GM18909 (cell line): ENCODE data around the gene STX1B.
"Not testable (repeated sequence)": the region's sequence is repeated elsewhere in the genome, so short reads cannot be mapped to it uniquely, and the experiment has no call there.

Experiments used
- ATAC-seq: cut with Tn5 transposase; IDR thresholded peaks from one replicate; pipeline ENCODE4 v1.9.1; 2021; ENCODE audit warnings: mild to moderate bottlenecking; ENCODE audit not compliant: unreplicated experiment, poor library complexity

Gene STX1B

DNA sequence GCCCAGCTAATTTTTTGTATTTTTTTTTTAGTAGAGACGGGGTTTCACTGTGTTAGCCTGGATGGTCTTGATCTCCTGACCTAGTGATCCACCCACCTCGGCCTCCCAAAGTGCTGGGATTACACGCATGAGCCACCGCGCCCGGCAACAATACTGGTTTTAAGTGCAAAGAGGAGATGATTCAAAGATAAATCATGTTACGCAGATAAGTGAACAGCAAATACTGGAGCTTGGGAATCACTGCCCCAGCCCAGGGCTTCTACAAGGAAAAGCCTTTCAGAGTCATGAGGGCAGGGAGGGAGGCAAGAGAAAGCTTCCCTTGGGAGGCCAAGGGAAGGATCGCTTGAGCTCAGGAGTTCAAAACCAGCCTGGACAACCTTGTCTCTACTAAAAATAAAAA lies 70.9 kb downstream of the STX1B start:
- not testable (repeated sequence) for ATAC-seq
